AML-193 (cell line): ENCODE measurements around the gene HSPA12B.

Experiments used
- DNase-seq, 2 experiments: peaks; one replicate each; lab custom pipeline; 2025; lab: John Stamatoyannopoulos, UW

HSPA12B gene

DNA sequence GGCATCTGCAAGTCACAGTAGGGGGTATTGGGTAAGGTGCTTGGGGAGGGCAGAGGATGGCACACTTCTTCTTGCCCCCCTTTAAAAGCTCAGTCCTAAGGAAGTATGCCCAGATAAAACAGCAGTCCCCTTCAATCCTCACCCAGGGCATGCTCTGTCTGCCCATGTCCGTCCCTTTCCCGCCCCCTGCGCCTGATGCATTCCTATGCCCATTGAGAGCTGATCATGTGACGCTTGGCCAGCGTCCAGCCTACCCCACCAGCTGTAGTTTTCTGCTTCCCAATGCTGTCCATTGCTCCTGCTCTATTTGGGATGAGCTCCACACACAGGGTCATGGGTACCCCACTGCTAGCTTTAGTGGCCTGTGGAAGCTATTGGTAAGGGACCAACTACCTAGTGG is 28.4 kb upstream of the HSPA12B start:
- no peak for DNase-seq

DNA sequence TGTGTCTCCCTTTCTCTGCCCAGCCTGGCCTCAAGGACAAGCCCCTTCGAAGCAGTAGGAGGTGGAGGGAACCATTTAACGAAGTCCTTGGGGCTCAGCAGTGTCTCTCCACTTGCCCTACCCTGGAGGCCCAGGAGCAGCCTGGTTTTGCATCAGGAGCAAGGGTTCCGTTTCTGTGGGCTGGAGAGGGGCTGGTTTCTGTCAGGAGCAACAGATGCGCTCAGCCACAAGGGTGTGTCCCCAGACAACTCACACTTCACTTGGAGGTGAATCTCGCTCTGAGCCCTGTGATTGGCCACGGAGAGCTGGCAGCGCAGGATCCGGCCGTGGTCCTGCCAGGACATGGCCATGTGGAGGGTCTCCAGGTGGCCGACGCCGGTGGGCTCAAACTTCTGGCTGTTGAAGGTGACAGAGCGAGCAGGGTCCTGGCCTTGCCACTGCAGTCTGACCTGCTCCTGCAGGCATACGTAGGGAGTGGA is 27.0 kb upstream of the HSPA12B start:
- DNase-seq = no peak

DNA sequence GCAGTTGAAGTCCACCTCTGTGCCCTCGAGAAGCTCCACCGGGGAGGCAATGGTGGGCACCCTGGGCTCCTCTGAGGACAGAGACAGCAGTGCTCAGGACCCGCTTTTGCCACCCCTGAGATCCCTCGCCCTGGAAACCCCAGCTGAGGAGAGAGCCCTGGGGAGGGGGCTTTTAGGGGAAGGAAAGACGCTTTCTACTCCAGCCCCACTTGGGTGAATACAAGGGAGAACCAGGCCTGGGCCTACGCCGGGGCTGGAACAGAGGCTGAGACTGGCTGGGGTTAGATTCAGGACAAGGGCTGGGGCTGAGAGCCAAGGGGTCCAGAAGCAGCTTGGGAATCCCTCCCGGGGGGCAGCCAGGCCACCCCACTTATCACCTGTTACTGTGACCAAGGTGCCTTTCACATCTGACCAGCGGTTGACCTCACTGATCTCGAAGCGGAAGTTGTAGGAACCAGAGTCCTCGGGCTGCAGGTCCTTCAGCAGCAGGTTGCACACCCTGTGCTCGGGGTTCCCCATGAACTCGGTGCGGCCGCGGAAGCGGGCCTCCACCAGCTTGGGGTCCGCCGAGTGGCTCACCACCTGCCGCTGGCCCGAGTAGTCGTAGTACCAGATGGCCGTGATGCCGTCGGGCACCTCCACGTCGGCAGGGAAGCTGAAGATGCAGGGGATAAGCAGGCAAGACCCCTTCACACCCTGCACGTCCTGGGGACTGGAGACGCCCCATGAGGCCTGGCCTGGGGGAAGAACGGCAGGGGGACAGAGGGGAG is 26.3 kb upstream of the HSPA12B start:
- DNase-seq = no peak

DNA sequence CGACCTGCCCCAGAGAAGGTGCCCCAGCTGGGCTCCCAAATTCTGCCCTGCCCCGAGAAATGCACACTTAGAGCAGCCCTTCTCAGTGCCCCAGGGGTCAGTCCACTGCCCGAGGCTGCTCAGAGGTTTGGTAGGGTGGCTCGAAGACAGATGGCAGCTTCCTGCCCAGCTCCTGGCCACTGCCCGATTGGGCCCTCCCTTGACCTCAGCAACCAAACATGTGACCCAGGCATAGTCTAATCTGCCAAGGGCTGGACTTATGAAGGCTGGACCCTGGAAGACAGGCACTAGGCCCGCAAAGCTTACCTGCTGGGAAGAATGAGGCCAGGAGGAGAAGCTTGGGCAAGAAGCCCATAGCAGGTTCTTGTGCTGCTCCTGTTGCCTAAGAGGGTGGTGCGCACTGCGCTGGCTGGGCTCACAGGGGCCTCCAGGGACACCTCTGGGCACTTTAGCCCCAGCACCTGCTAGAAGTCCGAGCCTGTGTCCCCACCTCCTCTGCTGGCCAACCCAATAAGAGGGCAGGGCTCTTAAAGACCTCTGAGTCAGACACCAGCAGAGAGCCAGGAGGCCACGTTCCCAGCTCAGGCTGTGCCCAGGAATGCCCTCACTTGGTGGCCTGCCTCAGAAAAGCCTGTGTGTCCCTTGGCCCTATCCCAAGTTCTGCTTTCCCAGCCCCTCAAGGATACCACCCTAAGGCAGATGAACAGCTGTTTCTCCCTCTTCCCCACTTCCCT is 25.5 kb upstream of the HSPA12B start:
- no peak for DNase-seq

DNA sequence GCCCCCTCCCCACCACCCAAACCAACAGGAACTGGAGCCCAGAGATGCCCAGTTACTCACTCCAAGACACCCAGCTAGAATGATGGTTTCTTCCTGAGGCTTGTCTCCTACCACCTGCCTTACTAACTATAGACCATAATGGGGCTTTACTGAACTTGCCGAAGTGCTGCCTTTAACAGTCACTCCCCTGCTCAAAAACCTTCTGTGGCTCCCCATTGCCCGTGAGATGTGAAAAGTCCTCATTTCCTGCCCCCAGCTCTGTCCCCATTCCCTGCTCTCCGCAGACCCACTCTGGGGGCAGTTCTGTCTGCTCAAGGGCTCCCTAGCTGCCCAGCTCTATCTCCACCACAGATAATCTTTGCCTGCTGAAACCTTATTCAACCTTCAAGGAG is 25.0 kb upstream of the HSPA12B start:
- DNase-seq = no peak

DNA sequence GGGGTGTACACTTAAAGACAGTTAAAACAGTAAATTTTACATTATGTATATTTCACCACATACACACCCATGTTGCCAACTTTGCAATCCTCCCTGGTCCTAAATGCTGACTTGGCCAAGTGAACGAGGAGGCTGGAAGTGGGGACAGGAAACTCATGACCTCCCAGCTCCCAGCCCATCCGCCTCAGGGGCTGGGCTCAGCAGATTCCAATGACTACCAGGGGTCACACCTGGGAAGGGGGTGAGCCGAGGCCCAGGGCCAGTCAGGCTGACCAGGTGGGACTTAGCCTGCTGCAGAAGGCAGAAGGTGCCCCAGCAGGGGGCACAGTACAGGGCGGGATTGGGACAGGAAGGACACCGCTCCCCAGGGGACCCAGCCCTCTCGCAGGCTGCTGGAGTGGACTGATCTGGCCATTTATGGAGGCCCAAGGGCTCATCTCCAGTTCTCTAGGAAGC is 22.4 kb upstream of the HSPA12B start:
- no peak for DNase-seq

DNA sequence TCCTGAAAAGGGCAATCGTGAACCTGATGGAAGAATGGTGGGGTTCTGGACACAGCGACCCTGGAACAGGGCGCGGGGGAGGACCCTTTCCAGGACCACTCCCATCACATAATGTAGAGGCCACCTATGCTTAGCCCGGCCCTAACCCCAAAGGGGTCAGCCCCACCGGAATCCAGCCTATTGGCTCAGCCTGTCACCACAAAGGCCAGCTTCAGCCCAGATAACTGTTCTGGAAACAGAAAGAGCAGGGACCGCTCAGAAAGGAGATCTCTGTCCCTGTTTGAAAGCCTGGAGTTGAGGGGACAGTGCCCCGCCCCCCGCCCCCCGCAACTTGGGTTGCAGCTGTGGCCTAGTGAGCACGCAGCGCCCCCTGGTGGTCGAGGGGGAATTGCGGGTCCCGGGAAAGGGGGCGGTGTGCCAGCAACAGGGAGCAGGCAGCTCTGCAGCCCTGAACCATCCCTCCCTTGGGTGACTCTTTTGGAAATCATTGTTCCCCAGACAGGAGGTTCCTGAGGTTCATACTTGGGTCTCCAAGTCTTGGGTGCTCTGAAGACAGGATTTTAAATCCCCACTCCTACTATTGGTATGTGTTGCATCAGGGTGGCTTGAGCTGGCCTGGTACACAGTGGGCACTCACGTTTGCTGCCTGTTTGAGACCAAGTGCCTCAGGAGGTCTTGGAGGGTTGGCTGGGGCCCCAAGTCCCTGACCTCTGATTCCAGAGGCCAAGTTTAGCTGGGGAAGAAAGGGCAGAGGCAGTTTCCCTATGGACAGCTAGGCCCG is 21.6 kb upstream of the HSPA12B start:
- peak; percentile 18 to 52 for DNase-seq

DNA sequence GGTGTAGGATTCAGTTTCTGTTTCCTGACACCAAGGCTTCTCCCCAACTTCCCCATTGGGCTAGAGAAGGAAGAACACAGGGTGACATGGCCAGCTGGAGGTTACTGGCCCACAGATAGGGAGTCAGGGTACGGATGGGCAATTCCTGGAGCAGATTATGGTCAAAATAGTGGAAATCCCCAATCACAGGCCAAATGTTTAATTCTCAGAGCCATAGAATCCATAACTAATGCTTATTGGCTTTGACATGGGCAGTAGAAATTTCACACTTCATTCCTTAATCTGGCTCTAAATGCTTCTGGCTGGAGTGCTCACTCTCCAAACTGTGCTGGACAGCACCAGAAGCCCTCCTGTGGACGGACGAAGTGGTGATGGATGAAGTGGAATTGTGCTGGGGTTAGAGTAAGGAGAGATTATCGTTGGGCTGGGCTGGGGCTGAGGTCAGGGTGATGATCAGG is 21.0 kb upstream of the HSPA12B start:
- no peak for DNase-seq

DNA sequence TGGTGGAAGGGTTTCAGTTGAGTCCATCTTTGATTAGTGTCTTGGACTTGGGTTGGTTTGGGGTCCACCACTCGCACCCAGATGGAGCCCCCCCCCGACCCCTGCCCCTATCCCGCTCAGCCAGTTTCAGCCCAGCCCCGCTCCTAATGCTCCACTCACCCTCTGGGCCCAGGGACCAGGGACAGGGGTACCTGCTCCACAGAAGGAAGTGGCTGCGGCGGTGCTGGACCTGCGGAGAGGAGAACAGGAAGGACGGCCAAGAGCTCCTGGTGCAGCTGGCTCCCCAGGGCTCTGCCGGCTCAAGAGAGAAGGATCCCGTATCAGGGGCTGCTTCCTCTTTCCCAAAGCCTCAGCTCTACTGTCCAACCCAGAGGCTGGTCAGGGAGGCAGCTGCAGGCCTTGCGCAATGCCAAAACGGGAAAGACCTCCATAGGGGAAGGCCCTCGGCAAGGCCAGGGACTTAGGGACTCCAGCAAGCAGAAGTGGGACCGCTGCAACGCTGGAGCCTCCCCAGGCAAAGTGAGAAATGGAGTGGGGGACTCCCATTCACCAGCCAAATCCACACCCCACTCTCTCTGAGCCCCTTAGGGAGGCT is 20.1 kb upstream of the HSPA12B start, which contains the start of gene SIGLEC1:
Gene SIGLEC1 (minus strand): TSS at position 322 of the 595 bp plus-strand sequence. CDS start 5,472 bp downstream, outside the sequence.
- peak; percentile 80 to 81 for DNase-seq

DNA sequence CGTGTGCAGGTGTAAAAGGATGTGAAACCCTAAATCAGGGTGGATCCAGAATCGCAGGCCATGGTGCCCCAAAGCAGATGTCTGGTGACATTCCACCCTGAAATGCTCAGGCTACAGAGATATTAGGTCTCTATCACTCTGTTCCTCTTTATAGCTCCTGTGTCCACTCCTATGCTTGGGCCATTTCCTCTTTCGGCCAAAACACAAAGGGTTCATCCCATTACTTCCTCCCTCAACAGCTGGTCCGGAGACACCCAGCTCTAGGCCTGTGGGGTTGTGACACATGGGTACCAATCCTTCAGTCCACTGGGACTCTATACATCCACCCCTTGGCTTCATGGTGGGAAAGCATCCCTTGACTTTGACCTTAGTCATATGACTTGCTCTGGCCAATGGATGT is 18.4 kb upstream of the HSPA12B start:
- peak; percentile 51 to 55 for DNase-seq

DNA sequence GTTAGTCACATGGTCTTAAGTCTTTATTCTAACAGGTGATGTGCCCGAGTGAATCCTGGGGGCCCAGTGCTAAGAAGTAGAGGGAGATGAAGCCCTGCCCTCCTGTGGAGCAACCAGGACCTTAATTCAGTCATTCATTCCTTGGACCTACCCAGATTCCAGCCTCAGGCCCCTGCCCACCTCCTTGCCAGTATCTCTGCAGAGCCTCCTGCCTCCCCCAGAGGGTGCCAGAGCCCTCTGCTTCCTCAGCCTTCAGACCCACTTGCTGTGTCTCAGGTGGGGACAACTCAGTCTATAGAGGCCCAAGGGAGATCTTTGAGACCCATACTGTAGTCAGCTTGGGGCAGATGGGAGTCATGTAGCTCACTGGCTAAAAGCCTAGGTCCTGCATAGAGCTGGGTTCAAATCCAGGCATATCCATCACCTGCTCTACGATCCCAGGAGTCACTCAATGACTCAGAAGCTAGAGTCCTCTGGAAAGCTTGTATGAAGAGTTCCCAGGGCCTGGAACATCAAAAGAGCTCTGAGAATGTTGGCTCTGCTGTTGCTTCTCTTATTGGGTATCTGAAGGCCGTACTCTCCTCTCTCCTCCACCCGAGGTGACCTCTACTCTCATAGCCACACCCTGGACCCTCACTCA is 16.2 kb upstream of the HSPA12B start:
- peak; percentile 24 to 47 for DNase-seq

DNA sequence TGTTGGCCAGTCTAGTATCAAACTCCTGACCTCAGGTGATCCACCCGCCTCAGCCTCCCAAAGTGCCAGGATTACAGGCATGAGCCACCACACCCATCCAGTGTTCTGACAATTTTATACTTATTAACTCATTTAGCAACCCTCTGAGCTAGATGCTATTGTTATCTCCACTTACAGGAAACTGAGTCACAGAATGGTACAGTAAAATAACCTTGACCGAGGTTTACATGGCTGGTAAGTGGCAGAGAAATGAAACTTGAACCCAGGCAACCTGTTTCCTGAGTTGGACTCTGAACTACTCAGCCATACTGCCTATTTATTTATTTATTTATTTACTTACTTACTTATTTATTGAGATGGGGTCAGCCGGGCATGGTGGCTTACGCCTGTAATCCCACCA is 13.4 kb upstream of the HSPA12B start:
- DNase-seq = no peak

DNA sequence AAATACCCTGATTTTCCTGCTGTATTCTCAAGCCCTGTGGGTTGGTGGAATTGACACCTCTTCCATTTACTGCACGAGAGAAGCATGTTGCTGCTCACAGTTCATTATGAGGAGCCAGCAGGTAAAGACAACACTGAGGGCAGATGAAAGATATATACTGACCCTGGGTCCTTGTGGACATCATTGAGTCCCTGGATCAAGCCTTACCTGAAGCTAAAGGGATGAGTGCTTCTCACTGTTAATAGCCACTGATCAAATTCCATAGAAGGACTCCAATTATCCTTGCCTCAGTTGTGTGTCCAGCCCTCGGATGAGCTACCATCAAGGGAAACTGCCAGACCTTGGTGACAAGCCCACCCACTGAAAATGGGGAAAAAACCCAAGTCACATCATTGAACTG is 12.4 kb upstream of the HSPA12B start:
- DNase-seq = no peak

DNA sequence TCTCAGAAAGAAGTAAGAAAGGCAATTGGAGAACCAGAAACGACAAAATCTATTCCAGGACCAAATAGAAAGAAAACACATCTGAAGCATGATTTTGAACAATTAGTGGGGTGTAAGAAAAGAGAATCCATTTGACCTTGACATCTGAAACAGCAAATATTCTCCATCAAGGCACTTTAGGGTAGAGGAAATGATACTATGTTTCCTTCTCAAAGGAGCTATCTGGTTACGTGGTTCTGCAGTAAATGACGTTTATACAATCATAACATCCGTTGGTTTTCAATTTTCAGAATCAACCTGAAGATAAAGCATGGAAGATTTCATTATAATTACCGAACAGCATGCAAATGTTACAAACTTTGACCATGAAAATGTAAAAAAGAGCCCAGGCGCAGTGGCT is 11.9 kb upstream of the HSPA12B start:
- no peak for DNase-seq

DNA sequence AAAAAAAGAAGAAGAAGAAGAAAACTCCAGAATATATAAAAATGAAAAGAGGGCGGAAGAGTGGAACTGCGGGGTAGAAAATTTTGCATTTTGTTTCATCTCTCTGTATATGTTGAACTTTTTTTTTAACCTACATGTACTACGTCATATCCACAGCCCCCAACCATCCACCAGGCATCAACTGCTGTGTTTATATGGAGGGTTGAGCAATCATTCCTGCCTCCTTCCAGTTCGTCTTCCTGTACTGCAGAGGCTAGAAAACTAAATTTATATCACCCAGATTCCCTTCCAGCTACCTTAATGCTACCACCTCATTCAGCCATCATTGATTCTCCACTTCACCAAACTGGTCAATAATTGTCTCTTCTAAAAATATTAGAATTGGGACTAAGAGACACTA is 10.6 kb upstream of the HSPA12B start:
- DNase-seq = no peak

DNA sequence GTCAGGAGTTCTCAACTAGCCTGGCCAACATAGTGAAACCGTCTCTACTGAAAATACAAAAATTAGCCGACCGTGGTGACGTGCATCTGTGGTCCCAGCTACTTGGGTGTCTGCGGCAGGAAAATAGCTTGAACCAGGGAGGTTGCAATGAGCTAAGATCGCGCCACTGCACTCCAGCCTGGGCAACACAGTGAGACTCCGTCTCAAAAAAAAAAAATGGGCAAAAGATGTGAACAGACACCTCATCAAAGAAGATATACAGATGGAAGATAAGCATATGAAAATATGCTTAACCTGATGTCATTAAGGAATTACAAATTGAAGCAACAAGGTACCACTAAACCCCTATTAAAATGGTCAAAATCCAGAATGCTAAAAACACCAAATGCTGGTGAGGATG is 9.2 kb upstream of the HSPA12B start:
- no peak for DNase-seq

DNA sequence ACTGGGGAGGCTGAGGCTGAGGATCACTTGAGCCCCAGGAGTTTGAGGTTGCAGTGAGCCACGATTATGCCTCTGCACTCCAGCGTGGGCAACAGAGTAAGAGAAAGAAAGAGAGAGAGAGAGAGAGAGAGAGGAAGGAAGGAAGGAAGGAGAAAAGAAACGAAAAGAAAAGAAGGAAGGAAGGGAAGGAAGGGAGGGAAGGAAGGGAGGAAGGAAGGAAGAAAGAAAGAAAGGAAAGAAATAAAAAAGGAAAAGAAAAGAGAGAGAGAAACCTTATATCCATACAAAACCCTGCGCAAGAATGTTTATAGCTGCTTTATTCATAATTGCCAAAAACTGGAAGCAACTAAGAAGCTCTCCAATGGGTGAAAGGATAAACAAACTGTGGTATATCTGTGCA is 8.1 kb upstream of the HSPA12B start:
- no peak for DNase-seq

DNA sequence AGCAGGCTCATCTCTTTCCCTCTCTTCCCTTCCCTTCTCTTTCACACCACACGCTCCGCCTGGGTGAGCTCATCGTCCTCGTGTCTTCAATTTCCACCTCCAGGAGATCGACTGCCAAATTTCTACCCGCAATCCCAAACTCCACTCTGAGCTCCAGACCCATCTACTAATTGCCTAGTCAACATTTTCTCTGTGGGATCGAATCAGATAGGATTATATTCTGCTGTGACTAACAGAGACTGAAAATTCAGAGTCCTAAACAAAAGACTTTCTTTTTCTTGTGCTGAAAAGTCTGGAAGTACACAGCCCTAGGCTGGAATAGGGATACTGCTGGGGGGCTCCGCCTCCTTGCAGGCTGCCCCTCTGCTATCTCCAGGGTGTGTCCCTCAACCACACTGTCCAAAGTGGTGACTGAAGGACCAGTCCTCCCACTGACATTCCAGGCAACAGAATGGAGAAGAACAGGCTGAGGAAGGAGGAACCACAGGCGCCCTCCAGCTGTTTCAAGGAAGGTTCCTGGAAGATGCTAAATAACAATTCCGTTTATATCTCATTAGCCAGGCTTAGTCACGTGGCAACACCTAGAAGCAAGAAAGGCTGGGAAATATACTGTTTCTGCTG is 5.0 kb upstream of the HSPA12B start:
- no peak for DNase-seq

DNA sequence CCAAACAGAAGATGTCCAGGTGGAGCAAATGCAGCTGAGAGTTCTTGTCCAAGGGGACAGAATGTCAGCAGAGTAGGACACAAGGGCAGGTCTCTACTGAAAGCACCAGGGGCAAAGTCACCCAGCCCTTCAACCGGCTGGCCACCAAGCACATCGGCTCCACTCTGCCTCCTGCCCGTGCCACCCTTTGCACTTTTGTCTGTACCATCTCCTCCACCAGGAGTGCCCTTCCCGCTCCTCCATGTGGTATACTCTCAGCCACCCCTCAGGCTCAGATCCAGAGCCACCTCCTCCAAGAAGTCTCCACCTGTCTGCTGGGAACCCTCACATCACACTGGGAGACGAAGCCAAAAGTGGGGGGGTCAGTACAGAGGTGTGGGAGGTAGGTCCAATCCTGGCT is 4.1 kb upstream of the HSPA12B start:
- DNase-seq = no peak

DNA sequence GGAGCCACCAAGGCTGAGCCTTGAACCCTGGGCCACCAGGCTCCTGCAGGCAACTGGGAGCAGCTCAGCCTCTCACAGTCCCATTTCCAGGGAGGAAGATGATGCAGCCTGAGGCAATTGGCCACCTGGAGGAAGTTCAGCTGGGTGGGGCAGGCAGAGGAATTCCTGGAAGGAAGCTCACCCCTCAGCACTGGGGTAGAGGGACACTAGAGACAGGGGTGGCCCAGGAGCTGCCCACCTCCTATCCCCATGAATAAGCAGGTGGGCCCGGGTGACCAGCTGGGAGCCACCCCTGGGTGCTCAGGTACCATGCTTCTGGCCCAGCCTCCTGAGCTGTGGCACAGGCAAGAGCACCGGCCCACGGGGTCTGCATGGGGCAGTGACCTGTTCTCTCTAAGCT is 3.6 kb upstream of the HSPA12B start:
- no peak for DNase-seq

DNA sequence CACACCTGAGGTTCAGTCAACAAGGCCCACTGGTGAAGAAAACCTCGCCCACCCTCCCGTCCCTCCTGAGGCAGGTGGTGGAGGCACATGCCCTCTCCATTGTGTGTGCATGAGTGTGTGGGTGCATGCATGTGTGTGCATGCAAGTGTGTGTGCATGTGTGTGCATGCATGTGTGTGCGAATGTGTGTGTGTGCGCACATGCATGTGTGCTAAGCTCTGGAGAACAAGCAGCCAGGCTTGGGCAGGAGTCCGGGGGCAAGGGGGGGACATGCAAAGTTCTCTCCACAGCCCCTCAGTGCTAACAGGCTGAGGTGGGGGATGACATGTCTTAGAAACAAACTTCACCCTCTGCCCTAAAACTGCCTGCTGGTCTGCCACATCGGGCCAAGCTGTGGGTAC is 3.1 kb upstream of the HSPA12B start:
- DNase-seq = no peak
